ENCODE data around the gene IRF2BPL. TPM values are rescaled to one million over a fixed set of nuclear protein-coding genes. Genes with fewer than 3 reads are reported as not detected.

IRF2BPL gene
- total RNA-seq, 1 experiment from 2014 or later = 51.2 TPM

GRCh38 chr14:77036484-77037214 is 8.1 kb upstream of the IRF2BPL start:
- ChIA-PET POLR2A (ENCODE audit: low non-redundant PET) (interaction anchor here (0.6 kb wide), 1 partner anchor 22 kb away, joined by 3 read pairs; no protein-coding TSS in a partner anchor), CTCF (no interaction called here)
- TF ChIP-seq, protein P1, sequence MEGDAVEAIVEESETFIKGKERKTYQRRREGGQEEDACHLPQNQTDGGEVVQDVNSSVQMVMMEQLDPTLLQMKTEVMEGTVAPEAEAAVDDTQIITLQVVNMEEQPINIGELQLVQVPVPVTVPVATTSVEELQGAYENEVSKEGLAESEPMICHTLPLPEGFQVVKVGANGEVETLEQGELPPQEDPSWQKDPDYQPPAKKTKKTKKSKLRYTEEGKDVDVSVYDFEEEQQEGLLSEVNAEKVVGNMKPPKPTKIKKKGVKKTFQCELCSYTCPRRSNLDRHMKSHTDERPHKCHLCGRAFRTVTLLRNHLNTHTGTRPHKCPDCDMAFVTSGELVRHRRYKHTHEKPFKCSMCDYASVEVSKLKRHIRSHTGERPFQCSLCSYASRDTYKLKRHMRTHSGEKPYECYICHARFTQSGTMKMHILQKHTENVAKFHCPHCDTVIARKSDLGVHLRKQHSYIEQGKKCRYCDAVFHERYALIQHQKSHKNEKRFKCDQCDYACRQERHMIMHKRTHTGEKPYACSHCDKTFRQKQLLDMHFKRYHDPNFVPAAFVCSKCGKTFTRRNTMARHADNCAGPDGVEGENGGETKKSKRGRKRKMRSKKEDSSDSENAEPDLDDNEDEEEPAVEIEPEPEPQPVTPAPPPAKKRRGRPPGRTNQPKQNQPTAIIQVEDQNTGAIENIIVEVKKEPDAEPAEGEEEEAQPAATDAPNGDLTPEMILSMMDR (conservative IDR thresholded peaks at IDR 0.05; ENCODE audit: low read depth, low read length) = no peak
- TF ChIP-seq EZH2 (IDR thresholded peaks at IDR 0.05; ENCODE audit: borderline replicate concordance, low read depth, low read length, poor library complexity, severe bottlenecking) = no peak
- Histone ChIP-seq H3K9me3 (ENCODE audit: low read depth, low read length, poor library complexity, severe bottlenecking) (no peaks in the 10 kb centered on the region), H3K4me3 (ENCODE audit: low read depth, low read length, poor library complexity, severe bottlenecking) (no peak overlapping the region), H3K27me3 (replicated peaks; ENCODE audit: insufficient read depth, low read depth, low read length, poor library complexity) (no peaks in the 10 kb centered on the region), H3K4me1 (ENCODE audit: insufficient read depth, low read length, poor library complexity, severe bottlenecking) (peaks cover 77% of the 10 kb centered on the region), H3K36me3 (ENCODE audit: insufficient read depth, low read length, poor library complexity, severe bottlenecking) (no peaks in the 10 kb centered on the region), H3K27ac (ENCODE audit: low read depth, low read length, poor library complexity, severe bottlenecking) (peak overlapping the region; percentile 92)
- DNase-seq (ENCODE audit: low spot score) = no peak
- no TSS peak for BruUV-seq (replicated peaks)
- intact Hi-C loops (cut with micrococcal nuclease; ENCODE audit: unreplicated experiment) = no loop called here

DNA sequence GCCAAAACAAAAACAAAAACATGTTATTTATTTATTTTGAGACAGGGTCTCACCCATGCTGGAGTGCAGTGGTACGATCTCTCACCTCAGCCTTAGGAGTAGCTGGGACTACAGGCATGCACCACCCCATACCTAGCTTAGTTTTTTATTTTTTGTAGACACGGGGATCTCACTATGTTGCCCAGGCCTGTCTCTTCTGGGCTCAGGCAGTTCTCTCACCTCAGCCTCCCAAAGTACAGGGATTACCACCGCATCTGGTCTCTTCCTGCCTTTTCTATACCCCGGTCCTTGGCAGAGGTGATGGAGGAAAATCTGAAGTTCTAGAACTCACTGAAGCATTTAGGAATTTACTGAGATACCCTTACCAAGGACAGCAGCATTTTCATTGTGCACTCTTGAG is 6.8 kb upstream of the IRF2BPL start:
- no peak overlapping the region for H3K27ac ChIP-seq (ENCODE audit: low read depth, low read length, poor library complexity, severe bottlenecking)
- H3K36me3 ChIP-seq (ENCODE audit: insufficient read depth, low read length, poor library complexity, severe bottlenecking) = no peaks in the 10 kb centered on the region
- no peak for TF ChIP-seq EZH2 (IDR thresholded peaks at IDR 0.05; ENCODE audit: borderline replicate concordance, low read depth, low read length, poor library complexity, severe bottlenecking)
- TF ChIP-seq, protein P1 (conservative IDR thresholded peaks at IDR 0.05; ENCODE audit: low read depth, low read length) = no peak
- CTCF ChIA-PET = no interaction called here
- H3K9me3 ChIP-seq (ENCODE audit: low read depth, low read length, poor library complexity, severe bottlenecking) = no peaks in the 10 kb centered on the region
- no peak for DNase-seq (ENCODE audit: low spot score)
- intact Hi-C loops (cut with micrococcal nuclease; ENCODE audit: unreplicated experiment) = no loop called here
- H3K4me3 ChIP-seq (ENCODE audit: low read depth, low read length, poor library complexity, severe bottlenecking) = no peak overlapping the region
- no peaks in the 10 kb centered on the region for H3K27me3 ChIP-seq (replicated peaks; ENCODE audit: insufficient read depth, low read depth, low read length, poor library complexity)
- no TSS peak for BruUV-seq (replicated peaks)
- POLR2A ChIA-PET (ENCODE audit: low non-redundant PET) = no interaction called here
- H3K4me1 ChIP-seq (ENCODE audit: insufficient read depth, low read length, poor library complexity, severe bottlenecking) = peaks cover 74% of the 10 kb centered on the region

- POLR2A ChIA-PET (ENCODE audit: low non-redundant PET) = no interaction called here
- peak; percentile 80 for DNase-seq (ENCODE audit: low spot score)
- CTCF ChIA-PET = interaction anchor here (0.6 to 0.7 kb wide), 2 partner anchors 21 to 35 kb away, joined by 3 to 13 read pairs; no protein-coding TSS in a partner anchor
- Histone ChIP-seq H3K9me3 (ENCODE audit: low read depth, low read length, poor library complexity, severe bottlenecking) (no peaks in the 10 kb centered on the region), H3K36me3 (ENCODE audit: insufficient read depth, low read length, poor library complexity, severe bottlenecking) (no peaks in the 10 kb centered on the region), H3K27me3 (replicated peaks; ENCODE audit: insufficient read depth, low read depth, low read length, poor library complexity) (no peaks in the 10 kb centered on the region), H3K27ac (ENCODE audit: low read depth, low read length, poor library complexity, severe bottlenecking) (peak overlapping the region; percentile 92), H3K4me1 (ENCODE audit: insufficient read depth, low read length, poor library complexity, severe bottlenecking) (peaks cover 74% of the 10 kb centered on the region), H3K4me3 (ENCODE audit: low read depth, low read length, poor library complexity, severe bottlenecking) (peak overlapping the region; percentile 58)
- BruUV-seq (replicated peaks) = TSS peak; percentile 70
- no peak for TF ChIP-seq EZH2 (IDR thresholded peaks at IDR 0.05; ENCODE audit: borderline replicate concordance, low read depth, low read length, poor library complexity, severe bottlenecking)
- TF ChIP-seq, protein P1 (conservative IDR thresholded peaks at IDR 0.05; ENCODE audit: low read depth, low read length) = no peak
- intact Hi-C loops (cut with micrococcal nuclease; ENCODE audit: unreplicated experiment) = loop anchor here (2.0 kb wide), 1 partner anchor 77 kb away; no protein-coding TSS in a partner anchor
These were observed 5.4 kb upstream of the IRF2BPL start for GRCh38 chr14:77033622-77034589.

Measured in A673 (cell line).